ENCODE data around the gene ROR1. TPM values are rescaled to one million over a fixed set of nuclear protein-coding genes. Genes with fewer than 3 reads are reported as not detected.

The ROR1 gene
- total and polyA plus RNA-seq, 2 of the 4 experiments (the other 2 are of a cell fraction), result 4.4 to 10.0 TPM

GRCh38 chr1:64124704-64125440 is 351.1 kb downstream of the ROR1 start:
- H3K56ac ChIP-seq (ENCODE audit: extremely low read depth, insufficient read depth, low read length), result no peak overlapping the region
- H2AK5ac ChIP-seq (ENCODE audit: low read depth, low read length), result no peak overlapping the region
- H2BK5ac ChIP-seq (ENCODE audit: low read depth, low read length, poor library complexity, severe bottlenecking), result no peak overlapping the region
- POLR2A ChIA-PET (ENCODE audit: unreplicated experiment), result interaction anchor here (0.6 kb wide), 1 partner anchor 16 kb away, joined by 5 read pairs; no protein-coding TSS in a partner anchor
- DNase-seq (no peak), ATAC-seq (ENCODE audit: low read depth) (no peak)
- H3K23ac ChIP-seq (ENCODE audit: low read depth, low read length), result no peak overlapping the region
- no peaks in the 10 kb centered on the region for H3K79me1 ChIP-seq (ENCODE audit: low read depth in 1 of 2, low read length in 2 of 2)
- H3K14ac ChIP-seq (replicated peaks; ENCODE audit: low read depth, low read length), result no peak overlapping the region
- no peak overlapping the region for H3K4me2 ChIP-seq (ENCODE audit: low read depth, low read length)
- H3K9ac ChIP-seq (ENCODE audit: low read depth, low read length), result no peak overlapping the region
- H4K8ac ChIP-seq (ENCODE audit: low read depth in 2 of 2, low read length in 2 of 2), result no peak overlapping the region
- H2BK120ac ChIP-seq (ENCODE audit: low read depth, low read length), result no peak overlapping the region
- in situ Hi-C loops (cut with MboI; ENCODE audit: low sequenced_read_pairs) (no loop called here), intact Hi-C loops (cut with micrococcal nuclease) (no loop called here), dilution Hi-C loops (cut with HindIII; ENCODE audit: low sequenced_read_pairs, unreplicated experiment) (no loop called here)
- no peaks in the 10 kb centered on the region; the same call in none of the 2 replicates for H3K4me1 ChIP-seq (ENCODE audit: control insufficient read depth, insufficient read depth, low read length)
- CTCF ChIA-PET, result interaction anchor here (0.5 kb wide), 1 partner anchor 428 kb away, joined by 3 read pairs; no protein-coding TSS in a partner anchor
- WGBS, 2 experiments (ENCODE audit: extremely low coverage in 2 of 2, insufficient read length in 1 of 2), result no CpG with 5 or more reads among the region's 7 CpGs
- no peak overlapping the region for H2AFZ ChIP-seq (replicated peaks; ENCODE audit: low read length, poor library complexity)
- no TSS peak for BruUV-seq (replicated peaks)
- H3K9me1 ChIP-seq (ENCODE audit: insufficient read depth, low read length), result 0 out of 2 replicates have a peak, but pooled peaks cover 3% of the 10 kb centered on the region
- H2BK15ac ChIP-seq (ENCODE audit: low read depth, low read length), result no peak overlapping the region
- H3K27ac ChIP-seq (ENCODE audit: insufficient read depth, low read length), result no peak overlapping the region
- no peaks in the 10 kb centered on the region for H4K20me1 ChIP-seq (ENCODE audit: insufficient read depth, low read length)
- no peak overlapping the region for H4K91ac ChIP-seq (ENCODE audit: insufficient read depth, low read depth, low read length)
- no peaks in the 10 kb centered on the region for H3K36me3 ChIP-seq (ENCODE audit: control insufficient read depth, insufficient read depth, low read length)
- no peaks in the 10 kb centered on the region for H3K9me3 ChIP-seq (ENCODE audit: control insufficient read depth, insufficient read depth, low read length)
- no peak overlapping the region for H2BK20ac ChIP-seq (ENCODE audit: low read depth, low read length)
- H3K27me3 ChIP-seq (ENCODE audit: control insufficient read depth, insufficient read depth, low read length), result peaks cover 2% of the 10 kb centered on the region; the same call in 1 of the 2 replicates
- no peak overlapping the region for H3K4me3 ChIP-seq (ENCODE audit: insufficient read depth, low read depth, low read length)
- no peak overlapping the region for H3K18ac ChIP-seq (ENCODE audit: low read depth, low read length)
- no peak overlapping the region for H4K5ac ChIP-seq (ENCODE audit: low read depth, low read length)
- no peak overlapping the region for H3K4ac ChIP-seq (ENCODE audit: low read depth, low read length)
- no peak overlapping the region for H2AK9ac ChIP-seq (replicated peaks; ENCODE audit: low read depth, low read length, poor library complexity)
- TF ChIP-seq RFX5 (IDR thresholded peaks at IDR 0.05; ENCODE audit: low read depth, low read length), result no peak
- TF ChIP-seq, protein P1, sequence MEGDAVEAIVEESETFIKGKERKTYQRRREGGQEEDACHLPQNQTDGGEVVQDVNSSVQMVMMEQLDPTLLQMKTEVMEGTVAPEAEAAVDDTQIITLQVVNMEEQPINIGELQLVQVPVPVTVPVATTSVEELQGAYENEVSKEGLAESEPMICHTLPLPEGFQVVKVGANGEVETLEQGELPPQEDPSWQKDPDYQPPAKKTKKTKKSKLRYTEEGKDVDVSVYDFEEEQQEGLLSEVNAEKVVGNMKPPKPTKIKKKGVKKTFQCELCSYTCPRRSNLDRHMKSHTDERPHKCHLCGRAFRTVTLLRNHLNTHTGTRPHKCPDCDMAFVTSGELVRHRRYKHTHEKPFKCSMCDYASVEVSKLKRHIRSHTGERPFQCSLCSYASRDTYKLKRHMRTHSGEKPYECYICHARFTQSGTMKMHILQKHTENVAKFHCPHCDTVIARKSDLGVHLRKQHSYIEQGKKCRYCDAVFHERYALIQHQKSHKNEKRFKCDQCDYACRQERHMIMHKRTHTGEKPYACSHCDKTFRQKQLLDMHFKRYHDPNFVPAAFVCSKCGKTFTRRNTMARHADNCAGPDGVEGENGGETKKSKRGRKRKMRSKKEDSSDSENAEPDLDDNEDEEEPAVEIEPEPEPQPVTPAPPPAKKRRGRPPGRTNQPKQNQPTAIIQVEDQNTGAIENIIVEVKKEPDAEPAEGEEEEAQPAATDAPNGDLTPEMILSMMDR (conservative IDR thresholded peaks at IDR 0.05; ENCODE audit: low read depth, low read length), result no peak
- no peak for TF ChIP-seq RCOR1 (IDR thresholded peaks at IDR 0.05; ENCODE audit: insufficient replicate concordance, low read length)
- no peak for TF ChIP-seq BHLHE40 (IDR thresholded peaks at IDR 0.05; ENCODE audit: low read depth, low read length)
- TF ChIP-seq MAFK (IDR thresholded peaks at IDR 0.05; ENCODE audit: low read depth, low read length), result no peak
- TF ChIP-seq, protein P2, sequence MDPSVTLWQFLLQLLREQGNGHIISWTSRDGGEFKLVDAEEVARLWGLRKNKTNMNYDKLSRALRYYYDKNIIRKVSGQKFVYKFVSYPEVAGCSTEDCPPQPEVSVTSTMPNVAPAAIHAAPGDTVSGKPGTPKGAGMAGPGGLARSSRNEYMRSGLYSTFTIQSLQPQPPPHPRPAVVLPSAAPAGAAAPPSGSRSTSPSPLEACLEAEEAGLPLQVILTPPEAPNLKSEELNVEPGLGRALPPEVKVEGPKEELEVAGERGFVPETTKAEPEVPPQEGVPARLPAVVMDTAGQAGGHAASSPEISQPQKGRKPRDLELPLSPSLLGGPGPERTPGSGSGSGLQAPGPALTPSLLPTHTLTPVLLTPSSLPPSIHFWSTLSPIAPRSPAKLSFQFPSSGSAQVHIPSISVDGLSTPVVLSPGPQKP (IDR thresholded peaks at IDR 0.05; ENCODE audit: borderline replicate concordance, low read depth, low read length), result no peak
- TF ChIP-seq, protein P3, sequence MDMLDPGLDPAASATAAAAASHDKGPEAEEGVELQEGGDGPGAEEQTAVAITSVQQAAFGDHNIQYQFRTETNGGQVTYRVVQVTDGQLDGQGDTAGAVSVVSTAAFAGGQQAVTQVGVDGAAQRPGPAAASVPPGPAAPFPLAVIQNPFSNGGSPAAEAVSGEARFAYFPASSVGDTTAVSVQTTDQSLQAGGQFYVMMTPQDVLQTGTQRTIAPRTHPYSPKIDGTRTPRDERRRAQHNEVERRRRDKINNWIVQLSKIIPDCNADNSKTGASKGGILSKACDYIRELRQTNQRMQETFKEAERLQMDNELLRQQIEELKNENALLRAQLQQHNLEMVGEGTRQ (IDR thresholded peaks at IDR 0.05; ENCODE audit: low read depth, low read length), result no peak
- TF ChIP-seq FOS (IDR thresholded peaks at IDR 0.05; ENCODE audit: low read depth, low read length), result no peak
- TF ChIP-seq MAZ (IDR thresholded peaks at IDR 0.05; ENCODE audit: borderline replicate concordance, low read depth, low read length), result no peak
- TF ChIP-seq SMC3 (IDR thresholded peaks at IDR 0.05; ENCODE audit: low read depth, low read length), result no peak
- TF ChIP-seq NFE2L2 (IDR thresholded peaks at IDR 0.05; ENCODE audit: low read depth, low read length), result no peak
- TF ChIP-seq POLR2A (IDR thresholded peaks at IDR 0.05; ENCODE audit: low read depth, low read length), result no peak
- TF ChIP-seq MXI1 (IDR thresholded peaks at IDR 0.05; ENCODE audit: borderline replicate concordance, low read depth, low read length), result no peak
- no peak for TF ChIP-seq CEBPB (IDR thresholded peaks at IDR 0.05; ENCODE audit: low read depth, low read length)
- no peak for TF ChIP-seq CHD1 (IDR thresholded peaks at IDR 0.05; ENCODE audit: low read depth, low read length)
